Tibial nerve (tissue), 4 donors: ENCODE measurements around the gene PDLIM5.

Experiments used
- CTCF ChIP-seq, 5 experiments: fragments of 200-600 bp in 3 of 5; fragments of 450-650 bp in 2 of 5; sonication (generic) in 3 of 5; IDR thresholded peaks; one replicate each; pipeline ENCODE4 v1.5.1; 2016 to 2019; ENCODE audit warnings: antibody characterized with exemption in 5 of 5, mild to moderate bottlenecking in 3 of 5, moderate library complexity in 2 of 5
- EP300 ChIP-seq, 2 donors: sonication (generic); formaldehyde crosslinking; IDR thresholded peaks; one replicate each; pipeline ENCODE4 v1.6.1; 2017; ENCODE audit warnings: antibody characterized with exemption in 2 of 2, mild to moderate bottlenecking in 1 of 2

- no peak for TF ChIP-seq CTCF (IDR thresholded peaks at IDR 0.05)
- TF ChIP-seq EP300 (IDR thresholded peaks at IDR 0.05), result no peak
Observed at GRCh38 chr4:94571715-94572114, 120.0 kb downstream of the PDLIM5 start.
